GM20431 (cell line): ENCODE data around the gene ATRAID.

Experiments
- in situ Hi-C: fragments of 300-500 bp; cut with MseI, MboI; formaldehyde crosslinking; loops from one replicate; pipeline ENCODE4 v1.15.0; 2020; ENCODE audit warnings: low sequenced_read_pairs; ENCODE audit not compliant: unreplicated experiment

Gene ATRAID, protein sequence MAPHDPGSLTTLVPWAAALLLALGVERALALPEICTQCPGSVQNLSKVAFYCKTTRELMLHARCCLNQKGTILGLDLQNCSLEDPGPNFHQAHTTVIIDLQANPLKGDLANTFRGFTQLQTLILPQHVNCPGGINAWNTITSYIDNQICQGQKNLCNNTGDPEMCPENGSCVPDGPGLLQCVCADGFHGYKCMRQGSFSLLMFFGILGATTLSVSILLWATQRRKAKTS

DNA sequence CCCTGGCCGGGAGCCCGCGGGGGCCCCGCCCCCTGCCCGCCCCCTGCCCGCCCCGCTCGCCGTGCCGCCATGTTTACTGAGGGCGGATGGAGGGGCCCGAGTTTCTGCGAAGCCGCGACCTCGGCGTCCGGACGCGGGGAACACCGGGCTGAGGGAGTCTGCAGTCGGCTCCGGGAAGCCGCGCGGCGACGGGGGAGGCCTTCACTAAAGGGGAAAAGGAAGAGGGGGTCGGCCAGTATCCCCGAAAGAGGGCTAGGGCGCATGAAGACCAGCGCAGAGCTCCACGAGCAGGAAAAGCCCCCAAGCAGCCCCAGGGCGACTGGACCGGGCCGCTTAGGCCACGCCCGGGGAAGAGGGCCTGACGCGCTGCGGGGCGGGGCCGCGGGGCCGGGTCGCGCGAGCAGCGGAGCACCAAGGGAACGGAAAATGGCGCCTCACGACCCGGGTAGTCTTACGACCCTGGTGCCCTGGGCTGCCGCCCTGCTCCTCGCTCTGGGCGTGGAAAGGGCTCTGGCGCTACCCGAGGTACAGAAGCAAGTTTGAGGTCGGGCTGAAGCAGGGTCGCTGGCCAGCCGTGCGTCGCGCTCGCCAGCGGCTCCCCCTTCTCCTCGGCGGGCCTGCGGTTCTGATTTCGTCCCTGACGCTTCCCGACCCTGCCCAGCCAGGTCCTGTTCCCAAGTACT lies at the start of gene ATRAID, which contains the start of gene SLC5A6:
Gene ATRAID (plus strand): TSS at position 99 of the 683 bp plus-strand sequence. CDS start 328 bp downstream, at position 427.
Gene SLC5A6 (minus strand): TSS at position 326 of the 683 bp plus-strand sequence. CDS start 4,618 bp downstream, outside the sequence.
- in situ Hi-C loops = no loop called here

DNA sequence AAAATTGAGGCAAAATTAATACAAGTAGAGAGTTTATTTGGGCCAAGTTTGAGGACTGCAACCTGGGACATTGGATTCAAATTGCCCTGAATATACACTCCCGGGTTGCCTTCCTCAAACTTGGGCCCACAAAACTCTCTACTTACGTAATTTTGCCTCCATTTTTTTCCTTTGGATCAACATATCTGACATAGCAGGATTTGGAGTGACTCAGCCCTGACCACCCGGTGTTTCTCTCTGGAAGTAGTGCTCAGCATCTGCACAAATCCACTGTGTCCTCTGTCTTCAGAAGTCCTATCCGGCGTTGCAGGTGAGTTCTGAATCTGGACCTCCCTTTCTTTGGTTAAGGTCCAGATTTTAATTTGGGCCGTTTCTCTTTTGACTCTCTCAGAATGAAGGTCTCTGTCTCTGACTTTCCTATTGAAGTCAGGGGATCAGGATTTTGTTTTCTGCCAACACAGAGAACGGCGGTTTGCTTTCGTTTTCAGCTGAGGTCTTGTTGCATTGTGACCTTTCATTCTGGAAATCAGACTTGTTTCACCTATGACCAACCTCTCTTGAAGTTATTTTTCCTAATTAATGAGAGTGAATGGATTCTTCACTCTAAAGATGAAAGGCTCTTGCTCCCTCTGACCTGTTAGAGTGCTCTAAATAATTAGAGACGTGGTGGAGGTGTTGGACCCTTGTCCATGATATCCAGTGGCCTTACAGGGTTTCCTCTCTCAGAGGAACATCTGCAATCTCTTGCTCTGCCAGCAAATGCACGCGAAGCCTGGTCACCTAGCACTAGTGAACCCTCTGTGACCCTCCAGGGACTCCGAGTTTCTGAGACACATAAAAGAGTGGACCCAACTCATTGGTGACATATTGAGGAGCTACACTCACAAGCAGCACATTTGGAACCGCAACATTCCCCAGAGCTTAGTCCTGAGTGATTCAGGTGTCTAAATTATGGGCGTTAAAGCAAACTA lies 49.4 kb upstream of the ATRAID start:
- in situ Hi-C loops = no loop called here

DNA sequence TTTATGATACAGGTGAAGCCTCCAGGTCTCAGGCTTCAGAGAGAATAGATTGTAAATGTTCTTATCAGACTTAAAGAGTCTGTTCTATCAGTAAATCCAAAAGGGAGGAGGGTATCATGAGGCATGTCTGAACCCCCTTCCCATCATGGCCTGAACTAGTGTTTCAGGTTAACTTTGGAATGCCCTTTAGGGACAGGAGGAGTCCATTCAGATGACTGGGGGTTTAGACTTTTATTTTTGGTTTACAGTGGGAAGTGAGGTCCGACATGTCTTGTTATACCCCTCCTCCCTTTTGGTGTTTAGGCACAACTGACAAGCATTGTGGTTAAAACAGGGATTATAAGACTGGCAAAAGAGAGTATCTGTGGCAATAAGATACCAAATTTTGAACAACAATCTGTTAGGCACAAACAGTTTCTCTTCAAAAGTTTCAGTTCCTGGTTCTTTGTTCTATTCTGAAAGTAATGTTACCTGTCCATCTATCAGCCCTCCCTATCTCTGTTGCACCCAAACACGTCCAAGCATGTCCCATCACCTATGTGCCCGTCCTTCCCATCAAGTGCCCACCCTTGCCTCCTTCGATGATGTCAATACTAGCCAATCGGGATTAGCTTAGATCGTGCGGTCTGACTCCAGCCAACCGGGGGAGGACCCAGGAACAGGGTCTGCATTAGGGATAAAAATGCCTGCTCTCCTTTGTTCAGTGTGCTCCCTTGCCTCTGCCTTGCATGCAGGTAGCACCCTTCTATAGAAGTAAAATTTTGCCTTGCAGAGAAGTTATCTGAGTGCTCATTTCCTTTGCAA lies 46.7 kb upstream of the ATRAID start:
- in situ Hi-C loops = no loop called here

DNA sequence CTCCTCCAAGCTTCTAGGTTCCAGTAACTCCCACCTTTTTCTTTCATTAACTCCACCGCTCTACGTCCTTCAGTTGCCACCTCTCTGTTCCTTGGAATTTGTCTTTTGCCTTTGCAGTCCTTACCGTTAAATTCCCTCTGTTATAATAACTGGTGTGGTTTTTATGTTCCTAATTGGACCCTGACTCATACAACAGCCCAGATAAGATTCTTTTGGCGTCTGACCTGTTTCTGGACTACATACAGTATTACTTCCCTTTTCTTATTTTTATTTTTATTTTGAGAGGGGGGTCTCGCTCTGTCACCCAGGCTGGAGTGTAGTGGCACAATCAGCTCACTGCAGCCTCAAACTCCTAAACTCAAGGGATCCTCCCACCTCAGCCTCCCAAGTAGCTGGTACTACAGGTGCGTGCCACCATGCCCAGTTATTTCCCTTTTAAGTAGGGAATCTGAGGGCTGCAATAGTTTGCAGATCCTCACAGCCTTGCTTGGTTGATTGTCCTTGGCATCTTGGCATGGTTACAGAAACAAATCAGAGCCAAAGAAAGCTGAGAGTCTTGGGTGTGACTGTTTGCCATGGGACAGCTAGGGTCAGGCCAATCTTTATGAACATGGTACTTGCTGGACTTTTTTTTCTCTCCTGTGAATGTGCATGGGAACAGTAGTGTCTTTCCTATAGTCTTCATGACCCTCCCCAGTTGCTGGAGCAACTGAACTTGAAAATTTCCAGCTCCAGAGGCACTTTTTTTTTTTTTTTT lies 41.1 kb upstream of the ATRAID start:
- in situ Hi-C loops = no loop called here

DNA sequence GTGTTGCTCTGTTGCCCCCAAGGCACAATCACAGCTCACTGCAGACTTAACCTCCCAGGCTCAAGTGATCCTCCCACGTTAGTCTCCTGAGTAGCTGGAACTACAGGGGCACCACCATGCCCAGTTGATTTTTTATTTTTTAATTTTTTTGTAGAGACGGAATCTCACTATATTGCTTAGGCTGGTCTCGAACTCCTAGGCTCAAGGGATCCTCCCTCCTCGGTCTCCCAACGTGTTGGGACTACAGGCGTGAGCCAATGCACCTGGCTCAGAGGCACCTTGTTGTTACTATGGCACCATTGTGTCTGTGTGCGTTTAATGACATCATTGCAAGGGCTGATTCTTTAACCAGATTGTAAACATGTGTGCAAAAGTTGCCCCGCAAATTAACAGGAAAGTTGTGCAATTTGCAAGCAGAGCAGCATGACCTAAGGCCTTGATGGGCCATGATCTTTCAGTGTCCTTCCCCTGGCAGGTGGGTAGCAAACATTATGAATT lies 40.4 kb upstream of the ATRAID start:
- in situ Hi-C loops = no loop called here

DNA sequence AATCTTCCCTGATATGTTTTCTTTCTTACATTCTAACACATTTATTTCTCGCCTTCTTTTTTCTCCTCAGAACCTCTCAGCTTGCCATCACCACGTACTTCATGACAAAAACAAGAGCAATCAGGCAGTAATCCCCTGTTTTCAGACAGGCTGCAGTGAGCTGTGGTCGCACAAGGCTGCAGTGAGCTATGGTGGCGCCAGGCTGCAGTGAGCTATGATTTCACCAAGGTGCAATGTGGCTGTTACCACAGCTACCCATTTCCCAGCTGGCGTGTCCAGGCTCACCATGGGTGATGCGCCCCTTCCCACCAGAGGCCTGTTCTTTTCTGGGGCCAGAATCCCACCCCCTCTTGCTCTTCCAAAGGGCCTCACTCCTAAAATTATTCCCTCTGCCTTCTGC lies 37.2 kb upstream of the ATRAID start:
- in situ Hi-C loops = loop anchor here (25.0 kb wide), 1 partner anchor 212 kb away; the partner anchor contains the start of gene MAPRE3

DNA sequence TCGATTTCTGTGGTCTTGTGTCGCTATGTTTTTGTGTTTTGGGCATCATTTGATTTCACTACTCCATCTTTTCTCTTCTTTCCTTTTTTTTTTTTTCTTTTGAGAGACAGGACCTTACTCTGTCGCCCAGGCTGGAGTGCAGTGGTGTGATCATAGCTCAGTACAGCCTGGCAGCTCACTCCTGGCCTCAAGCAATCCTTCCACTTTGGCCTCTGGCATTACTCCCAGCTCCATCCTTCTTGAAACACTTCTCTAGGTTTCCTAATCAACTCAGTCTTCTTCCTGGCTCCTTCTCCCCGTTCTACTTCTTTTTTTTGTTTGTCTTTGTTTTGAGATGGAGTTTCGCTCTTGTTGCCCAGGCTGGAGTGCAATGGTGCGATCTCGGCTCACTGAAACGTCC lies 36.5 kb upstream of the ATRAID start:
- in situ Hi-C loops = loop anchor here (25.0 kb wide), 1 partner anchor 213 kb away; the partner anchor contains the start of gene MAPRE3

DNA sequence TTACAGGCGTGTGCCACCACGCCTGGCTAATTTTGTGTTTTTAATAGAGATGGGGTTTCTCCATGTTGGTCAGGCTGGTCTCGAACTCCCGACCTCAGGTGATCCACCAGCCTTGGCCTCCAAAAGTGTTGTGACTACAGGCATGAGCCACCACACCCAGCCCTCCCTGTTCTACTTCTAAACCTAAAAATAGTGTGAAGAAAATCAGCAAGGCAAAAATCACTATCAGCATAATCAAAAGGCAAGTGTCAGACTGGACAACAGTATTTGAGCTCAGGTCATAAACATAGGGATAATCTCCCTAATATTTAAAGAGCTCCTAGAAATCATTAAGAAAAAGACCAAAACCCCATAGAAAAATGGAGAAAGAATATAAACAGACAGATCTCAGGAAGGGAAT lies 36.1 kb upstream of the ATRAID start:
- in situ Hi-C loops = loop anchor here (25.0 kb wide), 1 partner anchor 213 kb away; the partner anchor contains the start of gene MAPRE3

DNA sequence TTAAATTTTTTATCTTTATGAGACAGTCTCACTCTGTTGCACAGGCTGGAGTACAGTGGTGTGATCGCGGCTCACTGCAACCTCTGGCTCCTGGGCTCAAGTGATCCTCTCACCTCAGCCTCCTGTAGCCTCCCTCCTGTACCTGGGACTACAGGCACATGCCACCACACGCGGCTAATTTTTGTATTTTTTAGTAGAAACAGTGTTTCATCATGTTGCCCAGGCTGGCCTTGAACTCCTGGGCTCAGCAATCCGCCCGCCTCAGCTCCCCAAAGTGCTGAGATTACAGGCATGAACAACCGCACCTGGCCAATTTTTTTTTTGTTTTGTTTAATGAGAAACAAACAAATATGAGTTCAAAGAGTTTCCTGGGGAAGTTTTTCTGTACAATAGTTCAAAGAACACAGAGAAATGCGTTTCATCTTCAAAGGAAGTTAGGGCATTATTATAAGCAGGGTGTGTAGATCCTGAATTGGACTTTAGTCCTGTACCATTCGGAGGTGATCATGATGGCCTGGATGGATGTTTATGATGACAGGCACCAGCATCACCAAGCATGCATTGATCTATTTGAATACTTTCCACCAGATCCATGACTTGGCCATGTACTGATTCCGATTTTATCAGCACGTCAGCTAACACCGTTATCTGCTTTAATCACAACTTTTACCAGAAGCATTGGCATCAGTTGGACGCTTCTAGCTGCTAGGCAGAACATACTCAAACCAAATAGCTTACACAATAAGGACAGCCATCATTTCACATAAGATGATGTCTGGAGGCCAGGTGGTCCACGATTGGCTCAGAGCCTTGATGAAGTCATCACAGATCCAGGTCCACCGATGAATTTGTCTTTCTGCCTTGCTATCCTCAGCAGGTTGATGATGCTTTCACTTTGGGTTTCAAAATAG lies 34.1 kb upstream of the ATRAID start:
- in situ Hi-C loops = loop anchor here (25.0 kb wide), 1 partner anchor 215 kb away; the partner anchor contains the start of gene MAPRE3

DNA sequence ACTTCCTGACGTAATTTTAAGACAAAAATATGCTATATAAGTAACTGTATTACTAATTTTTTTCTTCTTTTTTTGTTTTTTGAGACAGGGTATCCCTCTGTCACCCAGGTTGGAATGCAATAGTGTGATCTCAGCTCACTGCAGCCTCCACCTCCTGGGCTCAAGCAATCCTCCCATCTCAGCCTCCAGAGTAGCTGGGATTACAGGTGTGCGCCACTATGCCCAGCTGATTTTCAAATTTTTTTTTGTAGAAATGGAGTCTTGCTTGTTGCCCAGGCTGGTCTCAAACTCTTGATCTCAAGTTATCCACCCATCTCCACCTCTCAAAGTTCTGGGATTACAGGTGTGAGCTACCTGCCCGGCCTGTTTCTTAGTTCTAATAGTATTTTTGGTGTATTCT lies 33.4 kb upstream of the ATRAID start:
- in situ Hi-C loops = loop anchor here (25.0 kb wide), 1 partner anchor 216 kb away; the partner anchor contains the start of gene MAPRE3

DNA sequence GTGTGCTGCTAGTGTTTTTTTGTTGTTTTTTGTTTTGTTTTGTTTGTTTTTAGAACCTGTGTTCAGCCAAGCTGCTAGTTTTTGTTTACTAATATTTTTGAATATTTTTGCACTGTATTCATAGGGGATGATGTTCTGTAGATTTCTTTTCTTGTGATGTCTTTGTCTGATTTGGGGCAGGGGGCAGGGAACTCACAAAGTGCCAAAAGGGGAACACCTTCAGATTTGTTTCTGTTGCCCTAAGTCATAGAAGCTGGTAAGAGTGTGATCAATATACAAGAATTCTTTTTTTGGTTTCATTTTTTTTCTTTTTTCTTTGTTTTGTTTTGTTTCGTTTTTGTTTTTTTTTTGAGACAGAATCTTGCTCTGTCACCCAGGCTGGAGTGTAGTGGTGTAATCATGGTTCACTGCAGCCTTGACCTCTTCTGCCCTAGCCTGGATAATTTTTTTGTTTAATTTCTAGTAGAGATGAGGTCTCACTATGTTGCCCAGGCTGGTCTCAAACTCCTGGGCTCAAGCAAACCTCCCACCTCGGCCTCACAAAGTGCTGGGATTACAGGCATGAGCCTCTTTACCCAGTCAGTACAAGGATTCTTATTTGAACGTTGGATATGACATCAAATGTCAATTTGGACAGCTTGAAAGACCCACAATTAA lies 32.4 kb upstream of the ATRAID start:
- in situ Hi-C loops = loop anchor here (25.0 kb wide), 1 partner anchor 217 kb away; the partner anchor contains the start of gene MAPRE3

DNA sequence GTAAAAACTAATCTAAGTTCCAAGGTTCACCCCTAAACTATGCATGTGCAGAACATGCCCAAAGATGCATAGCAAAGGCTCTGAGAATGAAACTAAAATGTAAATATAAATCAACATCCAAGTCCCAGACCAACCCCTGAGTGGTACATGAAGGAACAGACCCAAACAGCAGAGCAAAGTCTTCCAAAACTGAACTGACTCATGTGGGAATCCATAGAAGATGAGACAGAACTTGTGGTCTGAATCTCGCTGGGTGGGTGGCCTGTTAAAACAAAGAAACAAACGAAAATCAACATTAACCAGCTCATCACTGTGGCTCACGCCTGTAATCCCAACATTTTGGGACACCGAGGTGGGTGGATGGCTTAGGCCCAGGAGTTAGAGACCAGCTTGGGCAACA lies 29.5 kb upstream of the ATRAID start:
- in situ Hi-C loops = loop anchor here (25.0 kb wide), 1 partner anchor 220 kb away; the partner anchor contains the start of gene MAPRE3

DNA sequence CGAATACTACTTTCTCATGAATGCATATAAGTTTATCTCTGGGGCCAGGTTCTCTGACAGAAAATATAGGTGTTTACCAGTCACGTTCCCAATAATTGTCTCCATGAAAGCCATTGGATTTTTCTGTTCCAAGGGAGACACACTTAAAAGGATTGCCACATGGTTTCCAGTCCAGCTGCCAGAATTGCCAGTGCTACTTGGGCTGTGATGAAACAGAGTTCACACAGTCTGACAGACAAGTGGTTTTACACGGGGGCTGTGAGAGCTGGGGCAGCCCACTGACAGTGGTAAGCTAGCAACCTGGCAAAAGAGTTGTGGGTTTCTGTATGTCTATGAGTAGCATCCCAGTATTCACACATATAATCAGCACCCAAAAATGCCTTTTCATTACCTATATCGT lies 27.7 kb upstream of the ATRAID start:
- in situ Hi-C loops = loop anchor here (25.0 kb wide), 1 partner anchor 222 kb away; the partner anchor contains the start of gene MAPRE3

DNA sequence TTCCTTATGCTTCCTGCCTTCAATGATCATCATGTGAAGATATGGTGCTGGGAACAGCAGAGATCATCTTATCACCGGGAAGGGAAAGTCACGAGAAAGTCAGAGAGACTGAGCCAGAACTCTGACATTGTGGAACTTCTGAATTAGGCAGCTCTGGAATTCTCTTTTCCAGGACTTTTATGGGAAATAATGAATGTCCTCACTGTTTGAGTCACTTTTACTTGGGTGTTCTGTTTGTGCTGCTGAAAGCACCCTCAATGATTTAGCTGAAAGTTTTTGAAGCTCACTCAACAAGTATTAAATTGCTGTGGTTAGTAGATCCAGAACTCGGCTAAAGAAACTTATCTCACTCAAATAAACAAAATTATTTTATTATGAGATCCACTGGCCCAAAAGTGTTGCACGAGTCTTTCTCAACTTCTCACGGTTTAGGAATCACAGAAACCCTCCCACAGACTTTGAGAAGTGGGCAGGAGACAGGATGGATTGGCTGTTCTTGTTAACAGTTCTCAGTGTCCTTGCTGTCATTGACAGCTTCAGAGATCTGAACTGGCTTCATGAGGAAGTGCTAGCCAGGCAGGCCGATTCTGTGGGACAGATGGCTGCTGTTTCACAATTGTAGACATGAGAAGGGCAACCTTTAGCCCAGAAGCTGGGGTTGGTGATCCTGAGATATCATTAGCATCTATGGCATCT lies 26.4 kb upstream of the ATRAID start:
- in situ Hi-C loops = loop anchor here (25.0 kb wide), 1 partner anchor 223 kb away; the partner anchor contains the start of gene MAPRE3

DNA sequence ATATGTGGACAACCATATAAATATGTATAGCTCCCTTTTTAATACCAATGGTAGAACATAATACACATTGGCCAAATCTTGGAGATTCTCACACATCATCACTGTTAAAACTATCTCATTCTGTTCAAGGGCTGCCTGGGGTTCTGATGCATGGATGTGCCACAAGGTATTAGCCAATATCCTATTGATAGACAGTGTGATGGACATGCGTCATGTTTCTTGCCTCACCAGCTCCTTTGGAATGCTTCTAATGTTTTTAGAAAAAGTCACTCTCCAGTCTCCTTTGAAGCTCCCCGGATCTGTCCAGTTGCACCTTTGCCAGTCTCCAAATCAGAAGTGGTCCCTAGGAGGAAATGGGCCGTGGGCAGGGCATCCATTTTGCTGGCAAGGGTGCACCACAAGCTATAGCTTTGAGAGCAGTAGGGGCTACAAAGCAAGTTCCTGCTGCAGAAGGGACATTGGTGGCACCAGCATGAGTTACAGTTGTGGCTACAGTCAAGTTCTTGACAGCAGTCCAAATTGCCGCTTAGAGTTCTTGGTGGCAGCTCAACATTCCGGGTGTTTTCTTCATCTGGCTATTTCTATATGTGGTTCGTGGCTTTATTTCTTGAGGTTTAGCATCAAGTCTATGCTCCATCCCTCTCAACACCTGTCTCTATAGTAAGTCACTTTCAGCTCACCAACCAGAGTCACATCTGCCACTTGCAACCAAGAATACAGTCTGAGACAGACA lies 25.1 kb upstream of the ATRAID start:
- in situ Hi-C loops = loop anchor here (25.0 kb wide), 1 partner anchor 224 kb away; the partner anchor contains the start of gene MAPRE3
